CD1c-positive myeloid dendritic cell (primary cell): Measurements from ENCODE around the gene VWA7.
A peak's percentile ranks its signal among the peaks of the same experiment; 100 is the strongest.
"Not testable (repeated sequence)": the region's sequence is repeated elsewhere in the genome, so short reads cannot be mapped to it uniquely, and the experiment has no call there.

ENCODE experiments used
- DNase-seq: peaks from one replicate; pipeline ENCODE4 v3.0.0-alpha.2; 2016; ENCODE audit errors: extremely low spot score

Gene VWA7

GRCh38 chr6:31776989-31777666 lies at the start of gene VWA7:
Gene VWA7 (minus strand): TSS chr6:31777328. CDS start chr6:31776779, 549 bp downstream.
- peak; percentile 90 for DNase-seq

- DNase-seq = no peak
Observed at GRCh38 chr6:31826793-31827285, 49.7 kb upstream of the VWA7 start.

GRCh38 chr6:31825553-31825952 lies 48.4 kb upstream of the VWA7 start:
- no peak for DNase-seq

- not testable (repeated sequence) for DNase-seq
Observed at GRCh38 chr6:31823592-31824196, 46.6 kb upstream of the VWA7 start.

- peak; percentile 79 for DNase-seq
Observed at GRCh38 chr6:31822036-31822821, 45.1 kb upstream of the VWA7 start.

- peak; percentile 73 for DNase-seq
Observed at GRCh38 chr6:31821301-31822035, 44.3 kb upstream of the VWA7 start.

GRCh38 chr6:31820399-31820798 lies 43.3 kb upstream of the VWA7 start:
- DNase-seq = not testable (repeated sequence)

GRCh38 chr6:31819871-31820299 lies 42.8 kb upstream of the VWA7 start:
- DNase-seq = no peak

- not testable (repeated sequence) for DNase-seq
Observed at GRCh38 chr6:31817929-31818511, 40.9 kb upstream of the VWA7 start.

- peak; percentile 53 for DNase-seq
Observed at GRCh38 chr6:31817133-31817928, 40.2 kb upstream of the VWA7 start.

GRCh38 chr6:31815025-31815838 lies 38.1 kb upstream of the VWA7 start, which contains the start of the genes HSPA1A and HSPA1L:
Gene HSPA1A (plus strand): TSS chr6:31815543. CDS start chr6:31815757, 214 bp downstream.
Gene HSPA1L (minus strand): TSS chr6:31815283. CDS start chr6:31811972, 3,311 bp downstream.
- peak; percentile 94 for DNase-seq

GRCh38 chr6:31814677-31815024 lies 37.5 kb upstream of the VWA7 start:
- DNase-seq = peak; percentile 92

GRCh38 chr6:31813465-31813849 lies 36.3 kb upstream of the VWA7 start:
- no peak for DNase-seq

GRCh38 chr6:31811645-31812044 lies 34.5 kb upstream of the VWA7 start:
- DNase-seq = no peak

GRCh38 chr6:31808599-31808998 lies 31.5 kb upstream of the VWA7 start:
- not testable (repeated sequence) for DNase-seq

GRCh38 chr6:31806470-31807272 lies 29.5 kb upstream of the VWA7 start, which contains the start of gene LSM2:
Gene LSM2 (minus strand): TSS chr6:31806966. CDS start chr6:31806757, 209 bp downstream.
- peak; percentile 99 for DNase-seq

- DNase-seq = no peak
Observed at GRCh38 chr6:31805939-31806469, 28.9 kb upstream of the VWA7 start.
